Measurements from ENCODE around the gene ENPP6. TPM values are rescaled to one million over a fixed set of nuclear protein-coding genes. Genes with fewer than 3 reads are reported as not detected.

Gene ENPP6
- total RNA-seq, 1 experiment from 2014 or later = not detected

DNA sequence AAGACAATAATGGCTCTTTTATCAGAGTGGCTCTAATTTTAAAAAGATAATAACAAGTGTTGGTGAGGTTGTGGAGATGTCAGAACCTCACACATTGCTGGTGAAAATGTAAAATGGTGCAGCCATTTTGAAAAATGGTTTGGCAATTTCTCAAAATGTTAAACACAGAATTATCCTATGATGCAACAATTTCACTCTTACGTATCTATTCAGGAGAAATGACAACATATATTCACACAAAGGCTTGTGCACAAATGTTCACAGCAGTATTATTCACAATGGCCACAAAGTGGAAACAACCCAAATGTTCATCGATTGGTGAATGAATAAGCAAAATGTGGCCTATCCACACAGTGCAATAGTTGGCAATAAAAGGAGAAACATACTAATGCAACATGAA is 24.7 kb downstream of the ENPP6 start:
- no peaks in the 10 kb centered on the region for H3K9me3 ChIP-seq (ENCODE audit: low read depth, low read length, poor library complexity, severe bottlenecking)
- CTCF ChIA-PET = no interaction called here

GRCh38 chr4:184191267-184191666 is 26.4 kb downstream of the ENPP6 start:
- no peaks in the 10 kb centered on the region for H3K9me3 ChIP-seq (ENCODE audit: low read depth, low read length, poor library complexity, severe bottlenecking)
- H3K36me3 ChIP-seq (ENCODE audit: insufficient read depth, low read length, poor library complexity, severe bottlenecking) = no peaks in the 10 kb centered on the region
- intact Hi-C loops (cut with micrococcal nuclease; ENCODE audit: unreplicated experiment) = no loop called here
- H3K4me1 ChIP-seq (ENCODE audit: insufficient read depth, low read length, poor library complexity, severe bottlenecking) = no peaks in the 10 kb centered on the region
- H3K4me3 ChIP-seq (ENCODE audit: low read depth, low read length, poor library complexity, severe bottlenecking) = no peak overlapping the region
- no peak overlapping the region for H3K27ac ChIP-seq (ENCODE audit: low read depth, low read length, poor library complexity, severe bottlenecking)
- ChIA-PET CTCF (no interaction called here), POLR2A (ENCODE audit: low non-redundant PET) (no interaction called here)
- H3K27me3 ChIP-seq (replicated peaks; ENCODE audit: insufficient read depth, low read depth, low read length, poor library complexity) = no peaks in the 10 kb centered on the region
- DNase-seq (ENCODE audit: low spot score) = no peak
- no TSS peak for BruUV-seq (replicated peaks)
- TF ChIP-seq, protein P1, sequence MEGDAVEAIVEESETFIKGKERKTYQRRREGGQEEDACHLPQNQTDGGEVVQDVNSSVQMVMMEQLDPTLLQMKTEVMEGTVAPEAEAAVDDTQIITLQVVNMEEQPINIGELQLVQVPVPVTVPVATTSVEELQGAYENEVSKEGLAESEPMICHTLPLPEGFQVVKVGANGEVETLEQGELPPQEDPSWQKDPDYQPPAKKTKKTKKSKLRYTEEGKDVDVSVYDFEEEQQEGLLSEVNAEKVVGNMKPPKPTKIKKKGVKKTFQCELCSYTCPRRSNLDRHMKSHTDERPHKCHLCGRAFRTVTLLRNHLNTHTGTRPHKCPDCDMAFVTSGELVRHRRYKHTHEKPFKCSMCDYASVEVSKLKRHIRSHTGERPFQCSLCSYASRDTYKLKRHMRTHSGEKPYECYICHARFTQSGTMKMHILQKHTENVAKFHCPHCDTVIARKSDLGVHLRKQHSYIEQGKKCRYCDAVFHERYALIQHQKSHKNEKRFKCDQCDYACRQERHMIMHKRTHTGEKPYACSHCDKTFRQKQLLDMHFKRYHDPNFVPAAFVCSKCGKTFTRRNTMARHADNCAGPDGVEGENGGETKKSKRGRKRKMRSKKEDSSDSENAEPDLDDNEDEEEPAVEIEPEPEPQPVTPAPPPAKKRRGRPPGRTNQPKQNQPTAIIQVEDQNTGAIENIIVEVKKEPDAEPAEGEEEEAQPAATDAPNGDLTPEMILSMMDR (conservative IDR thresholded peaks at IDR 0.05; ENCODE audit: low read depth, low read length) = no peak
- no peak for TF ChIP-seq EZH2 (IDR thresholded peaks at IDR 0.05; ENCODE audit: borderline replicate concordance, low read depth, low read length, poor library complexity, severe bottlenecking)

More for the DNA sequence above, 24.7 kb downstream of the ENPP6 start:
- no TSS peak for BruUV-seq (replicated peaks)
- Histone ChIP-seq H3K4me1 (ENCODE audit: insufficient read depth, low read length, poor library complexity, severe bottlenecking) (no peaks in the 10 kb centered on the region), H3K36me3 (ENCODE audit: insufficient read depth, low read length, poor library complexity, severe bottlenecking) (no peaks in the 10 kb centered on the region), H3K27me3 (replicated peaks; ENCODE audit: insufficient read depth, low read depth, low read length, poor library complexity) (no peaks in the 10 kb centered on the region), H3K27ac (ENCODE audit: low read depth, low read length, poor library complexity, severe bottlenecking) (no peak overlapping the region), H3K4me3 (ENCODE audit: low read depth, low read length, poor library complexity, severe bottlenecking) (no peak overlapping the region)
- POLR2A ChIA-PET (ENCODE audit: low non-redundant PET) = no interaction called here
- DNase-seq (ENCODE audit: low spot score) = no peak
- intact Hi-C loops (cut with micrococcal nuclease; ENCODE audit: unreplicated experiment) = no loop called here
- no peak for TF ChIP-seq EZH2 (IDR thresholded peaks at IDR 0.05; ENCODE audit: borderline replicate concordance, low read depth, low read length, poor library complexity, severe bottlenecking)
- TF ChIP-seq, protein P1 (conservative IDR thresholded peaks at IDR 0.05; ENCODE audit: low read depth, low read length) = no peak

DNA sequence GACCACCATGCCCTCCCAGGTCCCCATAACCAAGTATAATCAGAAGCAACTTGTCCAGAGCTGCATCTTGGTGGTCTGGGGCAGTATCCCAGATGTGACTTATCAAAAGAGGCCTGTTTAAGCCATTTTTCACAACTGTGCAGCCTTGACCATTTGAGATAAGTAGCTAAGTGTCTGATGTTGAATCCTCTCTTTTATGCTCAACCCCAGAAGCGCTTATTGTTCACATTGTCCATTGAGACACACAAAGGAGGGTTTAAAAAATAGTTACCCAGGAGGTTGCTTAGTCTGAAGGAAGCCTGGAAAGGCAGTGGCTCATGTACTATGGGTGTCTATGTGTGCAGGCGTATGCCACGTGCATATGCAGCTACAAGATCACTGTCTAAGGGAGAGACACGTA is 27.0 kb downstream of the ENPP6 start:
- POLR2A ChIA-PET (ENCODE audit: low non-redundant PET) = no interaction called here
- H3K4me1 ChIP-seq (ENCODE audit: insufficient read depth, low read length, poor library complexity, severe bottlenecking) = no peaks in the 10 kb centered on the region
- no peak overlapping the region for H3K4me3 ChIP-seq (ENCODE audit: low read depth, low read length, poor library complexity, severe bottlenecking)
- TF ChIP-seq, protein P1 (conservative IDR thresholded peaks at IDR 0.05; ENCODE audit: low read depth, low read length) = no peak
- TF ChIP-seq EZH2 (IDR thresholded peaks at IDR 0.05; ENCODE audit: borderline replicate concordance, low read depth, low read length, poor library complexity, severe bottlenecking) = no peak
- H3K36me3 ChIP-seq (ENCODE audit: insufficient read depth, low read length, poor library complexity, severe bottlenecking) = no peaks in the 10 kb centered on the region
- H3K27me3 ChIP-seq (replicated peaks; ENCODE audit: insufficient read depth, low read depth, low read length, poor library complexity) = no peaks in the 10 kb centered on the region
- intact Hi-C loops (cut with micrococcal nuclease; ENCODE audit: unreplicated experiment) = no loop called here
- no peak for DNase-seq (ENCODE audit: low spot score)
- H3K9me3 ChIP-seq (ENCODE audit: low read depth, low read length, poor library complexity, severe bottlenecking) = no peaks in the 10 kb centered on the region
- CTCF ChIA-PET = no interaction called here
- BruUV-seq (replicated peaks) = no TSS peak
- H3K27ac ChIP-seq (ENCODE audit: low read depth, low read length, poor library complexity, severe bottlenecking) = no peak overlapping the region
